ENCODE results near the gene MYL12A. TPM values are rescaled to one million over a fixed set of nuclear protein-coding genes. Genes with fewer than 3 reads are reported as not detected.

MYL12A gene
- total and polyA plus RNA-seq, 2 experiments from 2014 or later: 206 to 502 TPM

DNA sequence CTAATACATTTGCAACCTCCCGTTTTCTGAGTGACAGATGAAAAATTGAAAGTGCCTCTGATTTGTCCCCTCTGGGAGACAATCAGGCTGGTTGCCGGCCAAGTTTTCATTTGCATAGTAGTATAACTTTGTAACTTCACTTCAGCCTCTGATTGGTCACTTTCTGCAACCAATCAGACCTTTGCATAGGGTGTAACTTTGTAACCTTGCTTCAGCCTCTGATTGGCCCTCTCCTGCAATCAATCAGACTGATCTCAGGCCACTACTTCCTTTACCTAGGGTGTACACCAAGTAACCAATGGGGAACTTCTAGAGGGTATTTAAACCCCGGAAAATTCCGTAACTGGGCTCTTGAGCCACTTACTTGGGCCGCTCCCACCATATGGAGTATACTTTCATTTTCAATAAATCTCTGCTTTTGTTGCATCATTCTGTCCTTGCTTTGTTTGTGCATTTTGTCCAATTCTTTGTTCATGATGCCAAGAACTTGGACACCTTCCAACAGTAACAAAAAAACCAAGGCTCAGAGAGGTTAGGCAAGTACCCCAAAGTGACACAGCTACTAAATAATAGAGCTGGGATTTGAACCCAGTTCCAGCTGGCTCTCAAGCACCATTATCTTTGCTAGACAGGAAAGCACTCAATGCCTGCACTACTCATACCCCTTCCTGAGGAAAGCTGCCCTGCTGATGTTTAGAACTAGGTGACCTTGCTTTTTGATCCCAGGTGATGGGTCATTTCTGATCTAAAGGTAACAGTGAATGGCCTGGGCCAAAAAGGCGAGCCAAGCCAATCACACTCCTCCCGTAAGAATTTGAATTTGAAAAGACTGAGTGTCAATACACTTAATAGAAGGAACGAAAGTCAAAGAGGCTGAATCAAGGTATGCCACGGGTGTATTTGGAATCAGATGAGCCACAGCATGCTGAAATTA, 16.9 kb upstream of the MYL12A start:
- H3K4me1 ChIP-seq (ENCODE audit: insufficient read depth): no peaks in the 10 kb centered on the region
- H3K4me3 ChIP-seq: no peak overlapping the region
- ATAC-seq (peak; percentile 70), DNase-seq (ENCODE audit: low spot score) (peak; percentile 51)
- no peak overlapping the region for H3K27ac Mint-ChIP-seq
- H3F3A ChIP-seq (replicated peaks; ENCODE audit: low read depth): no peaks in the 10 kb centered on the region
- H3K4me2 ChIP-seq: no peak overlapping the region
- H3K4me3 Mint-ChIP-seq: no peak overlapping the region
- no peaks in the 10 kb centered on the region for H3K27me3 ChIP-seq (ENCODE audit: insufficient read depth)
- peaks cover 7% of the 10 kb centered on the region for H3K4me1 Mint-ChIP-seq
- no peaks in the 10 kb centered on the region for H3K79me2 ChIP-seq (replicated peaks; ENCODE audit: insufficient read depth)
- H3K36me3 ChIP-seq (ENCODE audit: insufficient read depth): no peaks in the 10 kb centered on the region
- no peaks in the 10 kb centered on the region for H3K27me3 Mint-ChIP-seq (ENCODE audit: insufficient read depth, low read depth, poor library complexity)
- H3K9me3 Mint-ChIP-seq: no peaks in the 10 kb centered on the region
- H3K36me3 Mint-ChIP-seq (ENCODE audit: low read depth): no peaks in the 10 kb centered on the region
- H4K20me1 ChIP-seq (replicated peaks; ENCODE audit: insufficient read depth): no peaks in the 10 kb centered on the region
- H2AFZ ChIP-seq: peak overlapping the region; percentile 40
- TF ChIP-seq ZNF331 (CRISPR knock-in tag; IDR thresholded peaks at IDR 0.05; ENCODE audit: low read depth) (no peak), NANOG (IDR thresholded peaks at IDR 0.05; ENCODE audit: borderline replicate concordance) (no peak), EZH2 (IDR thresholded peaks at IDR 0.05; ENCODE audit: low read depth, unreplicated experiment) (no peak), ZNF114 (CRISPR knock-in tag; IDR thresholded peaks at IDR 0.05) (no peak), EZH2phosphoT487 (IDR thresholded peaks at IDR 0.05; ENCODE audit: unreplicated experiment) (no peak), POLR2AphosphoS5 (IDR thresholded peaks at IDR 0.05; ENCODE audit: low read depth) (no peak), STAT1 (IDR thresholded peaks at IDR 0.05; ENCODE audit: unreplicated experiment) (no peak), JUNB (IDR thresholded peaks at IDR 0.05; ENCODE audit: unreplicated experiment) (no peak), CREB1 (CRISPR knock-in tag; IDR thresholded peaks at IDR 0.05; ENCODE audit: low read depth) (no peak)
- TF ChIP-seq, protein P1, sequence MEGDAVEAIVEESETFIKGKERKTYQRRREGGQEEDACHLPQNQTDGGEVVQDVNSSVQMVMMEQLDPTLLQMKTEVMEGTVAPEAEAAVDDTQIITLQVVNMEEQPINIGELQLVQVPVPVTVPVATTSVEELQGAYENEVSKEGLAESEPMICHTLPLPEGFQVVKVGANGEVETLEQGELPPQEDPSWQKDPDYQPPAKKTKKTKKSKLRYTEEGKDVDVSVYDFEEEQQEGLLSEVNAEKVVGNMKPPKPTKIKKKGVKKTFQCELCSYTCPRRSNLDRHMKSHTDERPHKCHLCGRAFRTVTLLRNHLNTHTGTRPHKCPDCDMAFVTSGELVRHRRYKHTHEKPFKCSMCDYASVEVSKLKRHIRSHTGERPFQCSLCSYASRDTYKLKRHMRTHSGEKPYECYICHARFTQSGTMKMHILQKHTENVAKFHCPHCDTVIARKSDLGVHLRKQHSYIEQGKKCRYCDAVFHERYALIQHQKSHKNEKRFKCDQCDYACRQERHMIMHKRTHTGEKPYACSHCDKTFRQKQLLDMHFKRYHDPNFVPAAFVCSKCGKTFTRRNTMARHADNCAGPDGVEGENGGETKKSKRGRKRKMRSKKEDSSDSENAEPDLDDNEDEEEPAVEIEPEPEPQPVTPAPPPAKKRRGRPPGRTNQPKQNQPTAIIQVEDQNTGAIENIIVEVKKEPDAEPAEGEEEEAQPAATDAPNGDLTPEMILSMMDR (conservative IDR thresholded peaks at IDR 0.05; ENCODE audit: low read depth in 2 of 2): no peak
- TF ChIP-seq, protein P2, sequence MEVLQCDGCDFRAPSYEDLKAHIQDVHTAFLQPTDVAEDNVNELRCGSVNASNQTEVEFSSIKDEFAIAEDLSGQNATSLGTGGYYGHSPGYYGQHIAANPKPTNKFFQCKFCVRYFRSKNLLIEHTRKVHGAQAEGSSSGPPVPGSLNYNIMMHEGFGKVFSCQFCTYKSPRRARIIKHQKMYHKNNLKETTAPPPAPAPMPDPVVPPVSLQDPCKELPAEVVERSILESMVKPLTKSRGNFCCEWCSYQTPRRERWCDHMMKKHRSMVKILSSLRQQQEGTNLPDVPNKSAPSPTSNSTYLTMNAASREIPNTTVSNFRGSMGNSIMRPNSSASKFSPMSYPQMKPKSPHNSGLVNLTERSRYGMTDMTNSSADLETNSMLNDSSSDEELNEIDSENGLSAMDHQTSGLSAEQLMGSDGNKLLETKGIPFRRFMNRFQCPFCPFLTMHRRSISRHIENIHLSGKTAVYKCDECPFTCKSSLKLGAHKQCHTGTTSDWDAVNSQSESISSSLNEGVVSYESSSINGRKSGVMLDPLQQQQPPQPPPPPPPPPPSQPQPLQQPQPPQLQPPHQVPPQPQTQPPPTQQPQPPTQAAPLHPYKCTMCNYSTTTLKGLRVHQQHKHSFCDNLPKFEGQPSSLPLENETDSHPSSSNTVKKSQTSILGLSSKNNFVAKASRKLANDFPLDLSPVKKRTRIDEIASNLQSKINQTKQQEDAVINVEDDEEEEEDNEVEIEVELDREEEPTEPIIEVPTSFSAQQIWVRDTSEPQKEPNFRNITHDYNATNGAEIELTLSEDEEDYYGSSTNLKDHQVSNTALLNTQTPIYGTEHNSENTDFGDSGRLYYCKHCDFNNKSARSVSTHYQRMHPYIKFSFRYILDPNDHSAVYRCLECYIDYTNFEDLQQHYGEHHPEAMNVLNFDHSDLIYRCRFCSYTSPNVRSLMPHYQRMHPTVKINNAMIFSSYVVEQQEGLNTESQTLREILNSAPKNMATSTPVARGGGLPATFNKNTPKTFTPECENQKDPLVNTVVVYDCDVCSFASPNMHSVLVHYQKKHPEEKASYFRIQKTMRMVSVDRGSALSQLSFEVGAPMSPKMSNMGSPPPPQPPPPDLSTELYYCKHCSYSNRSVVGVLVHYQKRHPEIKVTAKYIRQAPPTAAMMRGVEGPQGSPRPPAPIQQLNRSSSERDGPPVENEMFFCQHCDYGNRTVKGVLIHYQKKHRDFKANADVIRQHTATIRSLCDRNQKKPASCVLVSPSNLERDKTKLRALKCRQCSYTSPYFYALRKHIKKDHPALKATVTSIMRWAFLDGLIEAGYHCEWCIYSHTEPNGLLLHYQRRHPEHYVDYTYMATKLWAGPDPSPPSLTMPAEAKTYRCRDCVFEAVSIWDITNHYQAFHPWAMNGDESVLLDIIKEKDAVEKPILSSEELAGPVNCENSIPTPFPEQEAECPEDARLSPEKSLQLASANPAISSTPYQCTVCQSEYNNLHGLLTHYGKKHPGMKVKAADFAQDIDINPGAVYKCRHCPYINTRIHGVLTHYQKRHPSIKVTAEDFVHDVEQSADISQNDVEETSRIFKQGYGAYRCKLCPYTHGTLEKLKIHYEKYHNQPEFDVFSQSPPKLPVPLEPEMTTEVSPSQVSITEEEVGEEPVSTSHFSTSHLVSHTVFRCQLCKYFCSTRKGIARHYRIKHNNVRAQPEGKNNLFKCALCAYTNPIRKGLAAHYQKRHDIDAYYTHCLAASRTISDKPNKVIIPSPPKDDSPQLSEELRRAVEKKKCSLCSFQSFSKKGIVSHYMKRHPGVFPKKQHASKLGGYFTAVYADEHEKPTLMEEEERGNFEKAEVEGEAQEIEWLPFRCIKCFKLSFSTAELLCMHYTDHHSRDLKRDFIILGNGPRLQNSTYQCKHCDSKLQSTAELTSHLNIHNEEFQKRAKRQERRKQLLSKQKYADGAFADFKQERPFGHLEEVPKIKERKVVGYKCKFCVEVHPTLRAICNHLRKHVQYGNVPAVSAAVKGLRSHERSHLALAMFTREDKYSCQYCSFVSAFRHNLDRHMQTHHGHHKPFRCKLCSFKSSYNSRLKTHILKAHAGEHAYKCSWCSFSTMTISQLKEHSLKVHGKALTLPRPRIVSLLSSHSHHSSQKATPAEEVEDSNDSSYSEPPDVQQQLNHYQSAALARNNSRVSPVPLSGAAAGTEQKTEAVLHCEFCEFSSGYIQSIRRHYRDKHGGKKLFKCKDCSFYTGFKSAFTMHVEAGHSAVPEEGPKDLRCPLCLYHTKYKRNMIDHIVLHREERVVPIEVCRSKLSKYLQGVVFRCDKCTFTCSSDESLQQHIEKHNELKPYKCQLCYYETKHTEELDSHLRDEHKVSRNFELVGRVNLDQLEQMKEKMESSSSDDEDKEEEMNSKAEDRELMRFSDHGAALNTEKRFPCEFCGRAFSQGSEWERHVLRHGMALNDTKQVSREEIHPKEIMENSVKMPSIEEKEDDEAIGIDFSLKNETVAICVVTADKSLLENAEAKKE (CRISPR knock-in tag; IDR thresholded peaks at IDR 0.05): no peak
- TF ChIP-seq, protein P3, sequence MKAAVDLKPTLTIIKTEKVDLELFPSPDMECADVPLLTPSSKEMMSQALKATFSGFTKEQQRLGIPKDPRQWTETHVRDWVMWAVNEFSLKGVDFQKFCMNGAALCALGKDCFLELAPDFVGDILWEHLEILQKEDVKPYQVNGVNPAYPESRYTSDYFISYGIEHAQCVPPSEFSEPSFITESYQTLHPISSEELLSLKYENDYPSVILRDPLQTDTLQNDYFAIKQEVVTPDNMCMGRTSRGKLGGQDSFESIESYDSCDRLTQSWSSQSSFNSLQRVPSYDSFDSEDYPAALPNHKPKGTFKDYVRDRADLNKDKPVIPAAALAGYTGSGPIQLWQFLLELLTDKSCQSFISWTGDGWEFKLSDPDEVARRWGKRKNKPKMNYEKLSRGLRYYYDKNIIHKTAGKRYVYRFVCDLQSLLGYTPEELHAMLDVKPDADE (IDR thresholded peaks at IDR 0.05): no peak
- TF ChIP-seq, protein P4, sequence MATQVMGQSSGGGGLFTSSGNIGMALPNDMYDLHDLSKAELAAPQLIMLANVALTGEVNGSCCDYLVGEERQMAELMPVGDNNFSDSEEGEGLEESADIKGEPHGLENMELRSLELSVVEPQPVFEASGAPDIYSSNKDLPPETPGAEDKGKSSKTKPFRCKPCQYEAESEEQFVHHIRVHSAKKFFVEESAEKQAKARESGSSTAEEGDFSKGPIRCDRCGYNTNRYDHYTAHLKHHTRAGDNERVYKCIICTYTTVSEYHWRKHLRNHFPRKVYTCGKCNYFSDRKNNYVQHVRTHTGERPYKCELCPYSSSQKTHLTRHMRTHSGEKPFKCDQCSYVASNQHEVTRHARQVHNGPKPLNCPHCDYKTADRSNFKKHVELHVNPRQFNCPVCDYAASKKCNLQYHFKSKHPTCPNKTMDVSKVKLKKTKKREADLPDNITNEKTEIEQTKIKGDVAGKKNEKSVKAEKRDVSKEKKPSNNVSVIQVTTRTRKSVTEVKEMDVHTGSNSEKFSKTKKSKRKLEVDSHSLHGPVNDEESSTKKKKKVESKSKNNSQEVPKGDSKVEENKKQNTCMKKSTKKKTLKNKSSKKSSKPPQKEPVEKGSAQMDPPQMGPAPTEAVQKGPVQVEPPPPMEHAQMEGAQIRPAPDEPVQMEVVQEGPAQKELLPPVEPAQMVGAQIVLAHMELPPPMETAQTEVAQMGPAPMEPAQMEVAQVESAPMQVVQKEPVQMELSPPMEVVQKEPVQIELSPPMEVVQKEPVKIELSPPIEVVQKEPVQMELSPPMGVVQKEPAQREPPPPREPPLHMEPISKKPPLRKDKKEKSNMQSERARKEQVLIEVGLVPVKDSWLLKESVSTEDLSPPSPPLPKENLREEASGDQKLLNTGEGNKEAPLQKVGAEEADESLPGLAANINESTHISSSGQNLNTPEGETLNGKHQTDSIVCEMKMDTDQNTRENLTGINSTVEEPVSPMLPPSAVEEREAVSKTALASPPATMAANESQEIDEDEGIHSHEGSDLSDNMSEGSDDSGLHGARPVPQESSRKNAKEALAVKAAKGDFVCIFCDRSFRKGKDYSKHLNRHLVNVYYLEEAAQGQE (IDR thresholded peaks at IDR 0.05; ENCODE audit: unreplicated experiment): no peak
- H3K9me2 ChIP-seq (ENCODE audit: insufficient read depth): peaks cover 12% of the 10 kb centered on the region; the same call in 1 of the 2 replicates
- peak overlapping the region; percentile 24; the same call in 1 of the 2 replicates for H3K27ac ChIP-seq (ENCODE audit: low read depth)
